Jurkat, Clone E6-1 (cell line): ENCODE data around the gene ITGA11.

Source experiments
- DNase-seq: peaks from one replicate; pipeline ENCODE4 v3.0.0-alpha.2; 2011; ENCODE audit warnings: low read depth, low spot score
- H3K4me3 ChIP-seq: 2 replicates; pipeline ENCODE4 v1.5.1; 2011; ENCODE audit warnings: mild to moderate bottlenecking, low read length, control low read depth, moderate library complexity

ITGA11 gene

GRCh38 chr15:68447976-68448755 lies 16.2 kb upstream of the ITGA11 start:
- no peak for DNase-seq
- H3K4me3 ChIP-seq = no peak overlapping the region

GRCh38 chr15:68447209-68447608 lies 15.2 kb upstream of the ITGA11 start:
- no peak for DNase-seq
- H3K4me3 ChIP-seq = no peak overlapping the region

GRCh38 chr15:68445351-68445750 lies 13.4 kb upstream of the ITGA11 start:
- H3K4me3 ChIP-seq = no peak overlapping the region
- no peak for DNase-seq

- no peak overlapping the region for H3K4me3 ChIP-seq
- DNase-seq = no peak
These were observed 12.4 kb upstream of the ITGA11 start for GRCh38 chr15:68444336-68444735.

- no peak for DNase-seq
- no peak overlapping the region for H3K4me3 ChIP-seq
These were observed 10.9 kb upstream of the ITGA11 start for GRCh38 chr15:68442903-68443302.

- no peak for DNase-seq
- no peak overlapping the region for H3K4me3 ChIP-seq
These were observed 10.1 kb upstream of the ITGA11 start for GRCh38 chr15:68442041-68442440.

GRCh38 chr15:68441045-68441743 lies 9.2 kb upstream of the ITGA11 start:
- no peak for DNase-seq
- H3K4me3 ChIP-seq = no peak overlapping the region

- no peak overlapping the region for H3K4me3 ChIP-seq
- DNase-seq = no peak
These were observed 8.2 kb upstream of the ITGA11 start for GRCh38 chr15:68440136-68440535.

GRCh38 chr15:68439506-68439905 lies 7.5 kb upstream of the ITGA11 start:
- no peak for DNase-seq
- no peak overlapping the region for H3K4me3 ChIP-seq

- no peak for DNase-seq
- no peak overlapping the region for H3K4me3 ChIP-seq
These were observed 4.7 kb upstream of the ITGA11 start for GRCh38 chr15:68436680-68437079.

GRCh38 chr15:68435966-68436365 lies 4.0 kb upstream of the ITGA11 start:
- H3K4me3 ChIP-seq = no peak overlapping the region
- DNase-seq = no peak

GRCh38 chr15:68434021-68434420 lies 2.1 kb upstream of the ITGA11 start:
- no peak for DNase-seq
- H3K4me3 ChIP-seq = no peak overlapping the region

- no peak for DNase-seq
- no peak overlapping the region for H3K4me3 ChIP-seq
These were observed 1.6 kb upstream of the ITGA11 start for GRCh38 chr15:68433551-68433950.

- DNase-seq = no peak
- H3K4me3 ChIP-seq = no peak overlapping the region
These were observed 590 bp upstream of the ITGA11 start for GRCh38 chr15:68432441-68433064.

- no peak overlapping the region for H3K4me3 ChIP-seq
- no peak for DNase-seq
These were observed 749 bp downstream of the ITGA11 start for GRCh38 chr15:68431037-68431791.

GRCh38 chr15:68430471-68431036 lies 1.4 kb downstream of the ITGA11 start:
- no peak overlapping the region for H3K4me3 ChIP-seq
- DNase-seq = no peak

GRCh38 chr15:68429691-68430470 lies 2.1 kb downstream of the ITGA11 start:
- H3K4me3 ChIP-seq = no peak overlapping the region
- no peak for DNase-seq

- H3K4me3 ChIP-seq = no peak overlapping the region
- no peak for DNase-seq
These were observed 3.5 kb downstream of the ITGA11 start for GRCh38 chr15:68428431-68428940.
